HG03159 (cell line): ENCODE results near the gene RUVBL1.

ENCODE experiments used
- ATAC-seq: cut with Tn5 transposase; IDR thresholded peaks from one replicate; pipeline ENCODE4 v1.9.1; 2021; ENCODE audit warnings: mild to moderate bottlenecking, moderate library complexity; ENCODE audit not compliant: unreplicated experiment

RUVBL1 gene

GRCh38 chr3:128070898-128071591 is 52.6 kb downstream of the RUVBL1 start:
- ATAC-seq = no peak

- ATAC-seq = no peak
Observed at GRCh38 chr3:128069271-128069670, 54.3 kb downstream of the RUVBL1 start.

- no peak for ATAC-seq
Observed at GRCh38 chr3:128068156-128068620, 55.4 kb downstream of the RUVBL1 start.

GRCh38 chr3:128067489-128067888 is 56.1 kb downstream of the RUVBL1 start:
- no peak for ATAC-seq

- ATAC-seq = no peak
Observed at GRCh38 chr3:128066676-128067075, 56.9 kb downstream of the RUVBL1 start.

GRCh38 chr3:128066114-128066513 is 57.5 kb downstream of the RUVBL1 start:
- ATAC-seq = no peak

- no peak for ATAC-seq
Observed at GRCh38 chr3:128064962-128065361, 58.6 kb downstream of the RUVBL1 start.

- no peak for ATAC-seq
Observed at GRCh38 chr3:128063865-128064264, 59.7 kb downstream of the RUVBL1 start.

GRCh38 chr3:128062033-128062745 is 61.4 kb downstream of the RUVBL1 start:
- ATAC-seq = no peak

- ATAC-seq = no peak
Observed at GRCh38 chr3:128060473-128061381, 62.9 kb downstream of the RUVBL1 start.

GRCh38 chr3:128056258-128056657 is 67.4 kb downstream of the RUVBL1 start:
- ATAC-seq = no peak

GRCh38 chr3:128054367-128054766 is 69.2 kb downstream of the RUVBL1 start:
- no peak for ATAC-seq

GRCh38 chr3:128053614-128054013 is 70.0 kb downstream of the RUVBL1 start:
- no peak for ATAC-seq

GRCh38 chr3:128052595-128053351 is 70.8 kb downstream of the RUVBL1 start:
- ATAC-seq = no peak

- peak; percentile 92 for ATAC-seq
Observed at GRCh38 chr3:128051837-128052594, 71.6 kb downstream of the RUVBL1 start, which contains the start of gene SEC61A1. TSS of gene SEC61A1 (plus strand) at chr3:128052437. CDS start at chr3:128052553, 116 bp downstream.

GRCh38 chr3:128051459-128051836 is 72.2 kb downstream of the RUVBL1 start:
- ATAC-seq = no peak

GRCh38 chr3:128050597-128050996 is 73.0 kb downstream of the RUVBL1 start:
- no peak for ATAC-seq

GRCh38 chr3:128041344-128041743 is 82.3 kb downstream of the RUVBL1 start:
- ATAC-seq = no peak

- no peak for ATAC-seq
Observed at GRCh38 chr3:128040660-128041059, 83.0 kb downstream of the RUVBL1 start.

GRCh38 chr3:128040041-128040440 is 83.6 kb downstream of the RUVBL1 start:
- no peak for ATAC-seq
